Neural cell (in vitro differentiated cells): ENCODE data around the gene ARL6IP6.

Source experiments
- CTCF ChIP-seq: fragments of 450-650 bp; IDR thresholded peaks from 2 replicates; pipeline ENCODE4 v1.5.1; 2014; ENCODE audit warnings: antibody characterized with exemption, mild to moderate bottlenecking, moderate library complexity; ENCODE audit not compliant: poor library complexity, severe bottlenecking
- EP300 ChIP-seq: fragments of 450-650 bp; conservative IDR thresholded peaks from 2 replicates; pipeline ENCODE4 v1.6.1; 2014; ENCODE audit warnings: antibody characterized with exemption, mild to moderate bottlenecking, moderate library complexity; ENCODE audit not compliant: poor library complexity, severe bottlenecking
- EZH2 ChIP-seq: fragments of 200-600, 300-800 bp; shearing (Covaris generic), sonication (generic); IDR thresholded peaks from 2 replicates; pipeline ENCODE4 v1.6.1; 2014; ENCODE audit warnings: antibody characterized with exemption, low read length, borderline replicate concordance, mild to moderate bottlenecking; ENCODE audit not compliant: insufficient read depth, poor library complexity, severe bottlenecking
- MXI1 ChIP-seq: fragments of 450-650 bp; conservative IDR thresholded peaks from 2 replicates; pipeline ENCODE4 v1.6.1; 2014; ENCODE audit warnings: antibody characterized with exemption, mild to moderate bottlenecking; ENCODE audit not compliant: poor library complexity, severe bottlenecking
- POLR2AphosphoS5 ChIP-seq: IDR thresholded peaks from 2 replicates; pipeline ENCODE4 v1.6.1; 2012
- RAD21 ChIP-seq: fragments of 450-650 bp; conservative IDR thresholded peaks from 2 replicates; pipeline ENCODE4 v1.6.1; 2014; ENCODE audit warnings: antibody characterized with exemption, mild to moderate bottlenecking, moderate library complexity
- SMC3 ChIP-seq: fragments of 450-650 bp; conservative IDR thresholded peaks from 2 replicates; pipeline ENCODE4 v1.6.1; 2014; ENCODE audit warnings: antibody characterized with exemption, mild to moderate bottlenecking, moderate library complexity; ENCODE audit not compliant: poor library complexity
- TAF1 ChIP-seq: IDR thresholded peaks from 2 replicates; pipeline ENCODE4 v1.6.1; 2012; ENCODE audit warnings: low read depth
- TF ChIP-seq, protein P1 (sequence below): IDR thresholded peaks from 2 replicates; pipeline ENCODE4 v1.6.1; 2012; ENCODE audit warnings: borderline replicate concordance

- TF ChIP-seq CTCF (no peak), MXI1 (no peak), EP300 (no peak), TAF1 (no peak), SMC3 (no peak), POLR2AphosphoS5 (no peak), EZH2 (no peak), RAD21 (no peak)
- TF ChIP-seq, protein P1, sequence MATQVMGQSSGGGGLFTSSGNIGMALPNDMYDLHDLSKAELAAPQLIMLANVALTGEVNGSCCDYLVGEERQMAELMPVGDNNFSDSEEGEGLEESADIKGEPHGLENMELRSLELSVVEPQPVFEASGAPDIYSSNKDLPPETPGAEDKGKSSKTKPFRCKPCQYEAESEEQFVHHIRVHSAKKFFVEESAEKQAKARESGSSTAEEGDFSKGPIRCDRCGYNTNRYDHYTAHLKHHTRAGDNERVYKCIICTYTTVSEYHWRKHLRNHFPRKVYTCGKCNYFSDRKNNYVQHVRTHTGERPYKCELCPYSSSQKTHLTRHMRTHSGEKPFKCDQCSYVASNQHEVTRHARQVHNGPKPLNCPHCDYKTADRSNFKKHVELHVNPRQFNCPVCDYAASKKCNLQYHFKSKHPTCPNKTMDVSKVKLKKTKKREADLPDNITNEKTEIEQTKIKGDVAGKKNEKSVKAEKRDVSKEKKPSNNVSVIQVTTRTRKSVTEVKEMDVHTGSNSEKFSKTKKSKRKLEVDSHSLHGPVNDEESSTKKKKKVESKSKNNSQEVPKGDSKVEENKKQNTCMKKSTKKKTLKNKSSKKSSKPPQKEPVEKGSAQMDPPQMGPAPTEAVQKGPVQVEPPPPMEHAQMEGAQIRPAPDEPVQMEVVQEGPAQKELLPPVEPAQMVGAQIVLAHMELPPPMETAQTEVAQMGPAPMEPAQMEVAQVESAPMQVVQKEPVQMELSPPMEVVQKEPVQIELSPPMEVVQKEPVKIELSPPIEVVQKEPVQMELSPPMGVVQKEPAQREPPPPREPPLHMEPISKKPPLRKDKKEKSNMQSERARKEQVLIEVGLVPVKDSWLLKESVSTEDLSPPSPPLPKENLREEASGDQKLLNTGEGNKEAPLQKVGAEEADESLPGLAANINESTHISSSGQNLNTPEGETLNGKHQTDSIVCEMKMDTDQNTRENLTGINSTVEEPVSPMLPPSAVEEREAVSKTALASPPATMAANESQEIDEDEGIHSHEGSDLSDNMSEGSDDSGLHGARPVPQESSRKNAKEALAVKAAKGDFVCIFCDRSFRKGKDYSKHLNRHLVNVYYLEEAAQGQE: no peak
Observed at GRCh38 chr2:152723918-152724317, 5.5 kb downstream of the ARL6IP6 start.
